A673 (cell line): ENCODE data around the gene ZBTB8B. TPM values are rescaled to one million over a fixed set of nuclear protein-coding genes. Genes with fewer than 3 reads are reported as not detected.

Experiments used
- BruUV-seq: library from RNA; stranded (reverse); fragments of 400-500 nt; replicated peaks from 2 replicates; lab custom pipeline; 2021; lab: Mats Ljungman, UMichigan
- CTCF ChIA-PET: fragments of 300-600 bp; sonication (Branson Sonifier 250); formaldehyde crosslinking; loops from one replicate; lab custom pipeline; 2022; ENCODE audit warnings: antibody characterized with exemption; lab: Charles Lee
- POLR2A ChIA-PET: fragments of 300-600 bp; sonication (Branson Sonifier 250); formaldehyde crosslinking; loops from one replicate; lab custom pipeline; 2022; ENCODE audit warnings: antibody characterized with exemption; ENCODE audit not compliant: low non-redundant PET; lab: Charles Lee
- DNase-seq: peaks from one replicate; pipeline ENCODE4 v3.0.0-alpha.2; 2015; ENCODE audit warnings: low spot score
- H3K27ac ChIP-seq: fragments of 200-600 bp; sonication (generic); 2 replicates; pipeline ENCODE4 v1.5.1; 2016; ENCODE audit warnings: mixed run types, low read depth, mild to moderate bottlenecking, mixed read lengths, antibody characterized with exemption, low read length; ENCODE audit not compliant: poor library complexity, severe bottlenecking
- H3K27me3 ChIP-seq: fragments of 200-600 bp; sonication (generic); replicated peaks from 2 replicates; pipeline ENCODE4 v1.6.1; 2017; ENCODE audit warnings: mixed run types, low read depth, mild to moderate bottlenecking, mixed read lengths, antibody characterized with exemption, low read length; ENCODE audit not compliant: insufficient read depth, poor library complexity
- H3K36me3 ChIP-seq: fragments of 200-600 bp; sonication (generic); 2 replicates; pipeline ENCODE4 v1.6.1; 2016; ENCODE audit warnings: mixed run types, mild to moderate bottlenecking, mixed read lengths, antibody characterized with exemption, low read length; ENCODE audit not compliant: insufficient read depth, poor library complexity, severe bottlenecking
- H3K4me1 ChIP-seq: fragments of 200-600 bp; sonication (generic); 2 replicates; pipeline ENCODE4 v1.6.1; 2017; ENCODE audit warnings: mixed run types, mild to moderate bottlenecking, mixed read lengths, antibody characterized with exemption, low read length; ENCODE audit not compliant: insufficient read depth, poor library complexity, severe bottlenecking
- H3K4me3 ChIP-seq: fragments of 200-600 bp; sonication (generic); 2 replicates; pipeline ENCODE4 v1.5.1; 2016; ENCODE audit warnings: low read depth, mixed run types, mild to moderate bottlenecking, mixed read lengths, low read length; ENCODE audit not compliant: poor library complexity, severe bottlenecking
- H3K9me3 ChIP-seq: fragments of 200-600 bp; sonication (generic); 2 replicates; pipeline ENCODE4 v1.6.1; 2016; ENCODE audit warnings: mixed run types, low read depth, mild to moderate bottlenecking, mixed read lengths, antibody characterized with exemption, low read length; ENCODE audit not compliant: poor library complexity, severe bottlenecking
- EZH2 ChIP-seq: fragments of 200-600 bp; sonication (generic); IDR thresholded peaks from 2 replicates; pipeline ENCODE4 v1.6.1; 2017; ENCODE audit warnings: borderline replicate concordance, low read depth, mild to moderate bottlenecking, mixed read lengths, antibody characterized with exemption, low read length; ENCODE audit not compliant: poor library complexity, severe bottlenecking
- intact Hi-C: fragments of 100-400 bp; cut with micrococcal nuclease; formaldehyde crosslinking; loops from one replicate; pipeline ENCODE4 v1.10.0; 2022; ENCODE audit not compliant: unreplicated experiment
- total RNA-seq: library from RNA; stranded (reverse); gene quantifications from 2 replicates; pipeline ENCODE4 v1.2.3, GENCODE V29; 2021
- TF ChIP-seq, protein P1 (sequence below): fragments of 300-800, 200-600 bp; sonication (generic); conservative IDR thresholded peaks from 2 replicates; pipeline ENCODE4 v1.5.1; 2017; ENCODE audit warnings: low read depth, mild to moderate bottlenecking, antibody characterized with exemption, low read length, moderate library complexity, mixed read lengths

The ZBTB8B gene
- total RNA-seq, 1 experiment from 2014 or later = 0.06 TPM

DNA sequence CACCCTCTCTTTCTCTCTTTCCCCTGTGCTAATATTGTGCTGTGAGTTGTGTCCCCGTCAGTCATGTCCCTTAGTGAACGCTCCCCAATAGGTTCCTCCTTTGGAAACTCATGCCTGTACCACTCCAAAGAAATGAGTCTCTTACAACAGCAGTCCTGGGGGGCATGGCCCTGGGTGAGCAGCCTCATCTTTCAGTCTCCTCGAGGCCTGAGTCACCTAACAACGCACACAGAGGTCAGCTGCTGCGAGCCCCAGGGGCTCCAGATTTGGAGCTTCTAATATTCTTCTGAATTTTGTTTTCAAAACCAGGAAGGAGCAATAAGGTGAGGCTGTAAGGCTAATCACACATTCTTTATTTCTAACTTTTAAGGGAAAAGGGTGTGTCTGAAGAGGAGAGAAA is 43.9 kb downstream of the ZBTB8B start:
- Histone ChIP-seq H3K27ac (no peak overlapping the region), H3K4me1 (no peaks in the 10 kb centered on the region), H3K4me3 (no peak overlapping the region), H3K36me3 (no peaks in the 10 kb centered on the region), H3K27me3 (no peaks in the 10 kb centered on the region), H3K9me3 (no peaks in the 10 kb centered on the region)
- BruUV-seq = no TSS peak
- POLR2A ChIA-PET = no interaction called here
- CTCF ChIA-PET = no interaction called here
- no peak for TF ChIP-seq EZH2
- TF ChIP-seq, protein P1, sequence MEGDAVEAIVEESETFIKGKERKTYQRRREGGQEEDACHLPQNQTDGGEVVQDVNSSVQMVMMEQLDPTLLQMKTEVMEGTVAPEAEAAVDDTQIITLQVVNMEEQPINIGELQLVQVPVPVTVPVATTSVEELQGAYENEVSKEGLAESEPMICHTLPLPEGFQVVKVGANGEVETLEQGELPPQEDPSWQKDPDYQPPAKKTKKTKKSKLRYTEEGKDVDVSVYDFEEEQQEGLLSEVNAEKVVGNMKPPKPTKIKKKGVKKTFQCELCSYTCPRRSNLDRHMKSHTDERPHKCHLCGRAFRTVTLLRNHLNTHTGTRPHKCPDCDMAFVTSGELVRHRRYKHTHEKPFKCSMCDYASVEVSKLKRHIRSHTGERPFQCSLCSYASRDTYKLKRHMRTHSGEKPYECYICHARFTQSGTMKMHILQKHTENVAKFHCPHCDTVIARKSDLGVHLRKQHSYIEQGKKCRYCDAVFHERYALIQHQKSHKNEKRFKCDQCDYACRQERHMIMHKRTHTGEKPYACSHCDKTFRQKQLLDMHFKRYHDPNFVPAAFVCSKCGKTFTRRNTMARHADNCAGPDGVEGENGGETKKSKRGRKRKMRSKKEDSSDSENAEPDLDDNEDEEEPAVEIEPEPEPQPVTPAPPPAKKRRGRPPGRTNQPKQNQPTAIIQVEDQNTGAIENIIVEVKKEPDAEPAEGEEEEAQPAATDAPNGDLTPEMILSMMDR = no peak
- no peak for DNase-seq
- intact Hi-C loops = no loop called here

DNA sequence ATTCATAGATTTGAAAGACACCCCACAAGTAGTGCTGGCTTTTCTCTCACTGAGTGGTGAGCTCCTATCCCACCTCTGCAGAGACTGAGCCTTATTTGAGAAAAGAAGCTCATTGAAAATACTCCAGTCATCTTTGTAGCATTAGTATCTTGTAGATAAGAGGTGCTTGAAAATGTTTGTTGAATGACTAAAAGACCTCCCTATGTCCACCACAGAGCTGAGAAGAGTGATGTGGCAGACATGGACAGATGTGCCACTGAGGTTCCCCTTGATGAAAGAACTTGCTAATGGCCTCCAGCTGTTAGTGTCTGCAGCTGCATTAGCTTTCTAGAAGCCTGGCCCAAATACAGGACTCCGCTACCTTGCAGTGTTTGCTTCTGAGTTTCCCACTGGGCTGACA is 45.1 kb downstream of the ZBTB8B start:
- H3K27me3 ChIP-seq = no peaks in the 10 kb centered on the region
- TF ChIP-seq, protein P1 = no peak
- no peak for TF ChIP-seq EZH2
- no peaks in the 10 kb centered on the region for H3K4me1 ChIP-seq
- H3K4me3 ChIP-seq = no peak overlapping the region
- BruUV-seq = no TSS peak
- DNase-seq = no peak
- ChIA-PET CTCF (no interaction called here), POLR2A (interaction anchor here (0.7 kb wide), 1 partner anchor 354 kb away, joined by 4 read pairs; no protein-coding TSS in a partner anchor)
- H3K9me3 ChIP-seq = no peaks in the 10 kb centered on the region
- no peak overlapping the region for H3K27ac ChIP-seq
- H3K36me3 ChIP-seq = no peaks in the 10 kb centered on the region
- intact Hi-C loops = loop anchor here (10.0 kb wide), 1 partner anchor 365 kb away; the partner anchor contains the start of gene FNDC5

Other genes with a start within 250 kb of the ZBTB8B start
- 15.4 TPM in 2 replicates for gene TMEM234, start 242.7 kb upstream of the ZBTB8B start, total RNA-seq
- gene EIF3I, start 242.7 kb upstream of the ZBTB8B start, total RNA-seq = 298 and 303 TPM in 2 replicates
- 0.35 TPM in 1 of 2 replicates, not detected in the other for gene FAM167B, start 217.8 kb upstream of the ZBTB8B start, total RNA-seq
- not detected in 2 replicates for gene LCK, start 213.8 kb upstream of the ZBTB8B start, total RNA-seq
- 192 and 195 TPM in 2 replicates for gene HDAC1, start 173.0 kb upstream of the ZBTB8B start, total RNA-seq
- gene MARCKSL1, start 128.8 kb upstream of the ZBTB8B start, total RNA-seq = 425 and 445 TPM in 2 replicates
- 4.7 and 5.2 TPM in 2 replicates for gene FAM229A, start 102.6 kb upstream of the ZBTB8B start, total RNA-seq
- 3.9 and 4.3 TPM in 2 replicates for gene TSSK3, start 102.5 kb upstream of the ZBTB8B start, total RNA-seq
- gene BSDC1, start 70.6 kb upstream of the ZBTB8B start, total RNA-seq = 47.4 and 48.0 TPM in 2 replicates
- 6.4 and 7.9 TPM in 2 replicates for gene ZBTB8A, start 74.4 kb downstream of the ZBTB8B start, total RNA-seq
- gene ZBTB8OS, start 185.5 kb downstream of the ZBTB8B start, total RNA-seq = 70.6 and 72.1 TPM in 2 replicates
- 496 and 513 TPM in 2 replicates for gene RBBP4, start 186.1 kb downstream of the ZBTB8B start, total RNA-seq
- 0.71 TPM in 1 of 2 replicates, not detected in the other for gene SYNC, start 237.7 kb downstream of the ZBTB8B start, total RNA-seq